K562 (cell line): ENCODE results near the gene FXR1. TPM values are rescaled to one million over a fixed set of nuclear protein-coding genes. Genes with fewer than 3 reads are reported as not detected.

Experiments used
- FOSL1 ChIP-seq: fragments of 200-800 bp; sonication (Bioruptor generic); conservative IDR thresholded peaks from 2 replicates; pipeline ENCODE4 v1.6.1; 2016; ENCODE audit warnings: missing genetic modification characterization, missing compliant biosample characterization
- HNRNPK ChIP-seq: fragments of 200-400 bp; formaldehyde crosslinking; IDR thresholded peaks from one replicate; pipeline ENCODE4 v1.6.1; 2018; ENCODE audit warnings: mild to moderate bottlenecking, low read depth, low read length; ENCODE audit not compliant: poor library complexity, severe bottlenecking
- YY1 ChIP-seq, 3 experiments: IDR thresholded peaks; 2 replicates each; pipeline ENCODE4 v1.6.1; 2011; ENCODE audit warnings: low read length in 2 of 3, mild to moderate bottlenecking in 2 of 3, moderate library complexity in 2 of 3, borderline replicate concordance in 1 of 3, control low read depth in 1 of 3, low read depth in 1 of 3; ENCODE audit not compliant: insufficient read depth in 3 of 3, insufficient replicate concordance in 2 of 3, control insufficient read depth in 1 of 3, insufficient read length in 1 of 3; ENCODE audit errors: extremely low read depth in 1 of 3
- polyA plus RNA-seq, 8 experiments: library from polyadenylated mRNA; depleted of rRNA in 4 of 8; stranded (reverse) in 5 of 8; unstranded in 3 of 8; fragments of >200 nt; fragmentation: Nextera tagmentation in 2 of 8; fragmentation: Illumina TruSeq in 1 of 8; extraction: Ambion mirVana in 2 of 8; extraction: Trizol in 1 of 8; gene quantifications; 2 replicates each; pipeline versions ENCODE4 v1.2.1 to v1.2.3, GENCODE V29; 2011 to 2014; ENCODE audit warnings: inconsistent platforms in 1 of 8, missing spikeins in 1 of 8
- total RNA-seq, 7 experiments: library from RNA; depleted of rRNA in 6 of 7; stranded (reverse); fragments of >200 nt in 6 of 7; fragmentation: Illumina TruSeq in 2 of 7; extraction: Trizol in 2 of 7; gene quantifications; 2 replicates each; pipeline versions ENCODE4 v1.2.1 to v1.2.3, GENCODE V29; 2011 to 2021; ENCODE audit warnings: low replicate concordance in 1 of 7
- TF ChIP-seq, protein P1 (sequence below): fragments of 450-650 bp; IDR thresholded peaks from 2 replicates; pipeline ENCODE4 v1.6.1; 2016; ENCODE audit warnings: low read depth

Gene FXR1
- total and polyA plus RNA-seq, 9 of the 15 experiments (the other 6 are each of a cell fraction or from before 2014, with no cell fraction given): 59.4 to 177 (median 136) TPM

DNA sequence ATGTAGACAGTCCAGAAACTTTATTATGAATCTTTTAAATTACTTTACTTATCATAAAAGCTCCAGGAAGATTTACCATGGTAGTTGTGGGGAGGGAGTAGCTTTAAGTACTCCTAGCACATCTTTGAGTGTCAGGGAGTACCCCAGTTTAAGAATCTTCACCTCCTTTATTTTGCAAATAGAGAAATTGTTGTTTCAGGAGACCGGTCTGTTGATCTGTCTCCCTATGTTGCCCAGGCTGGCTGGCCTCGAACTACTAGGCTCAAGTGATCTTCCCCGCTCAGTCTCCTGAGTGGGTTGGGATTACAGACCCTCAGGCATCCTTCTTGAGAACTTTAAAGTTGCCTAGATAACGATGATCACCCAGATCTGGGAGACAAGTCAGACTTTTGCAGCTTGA, 11.1 kb downstream of the FXR1 start (continued):
- TF ChIP-seq, protein P1, sequence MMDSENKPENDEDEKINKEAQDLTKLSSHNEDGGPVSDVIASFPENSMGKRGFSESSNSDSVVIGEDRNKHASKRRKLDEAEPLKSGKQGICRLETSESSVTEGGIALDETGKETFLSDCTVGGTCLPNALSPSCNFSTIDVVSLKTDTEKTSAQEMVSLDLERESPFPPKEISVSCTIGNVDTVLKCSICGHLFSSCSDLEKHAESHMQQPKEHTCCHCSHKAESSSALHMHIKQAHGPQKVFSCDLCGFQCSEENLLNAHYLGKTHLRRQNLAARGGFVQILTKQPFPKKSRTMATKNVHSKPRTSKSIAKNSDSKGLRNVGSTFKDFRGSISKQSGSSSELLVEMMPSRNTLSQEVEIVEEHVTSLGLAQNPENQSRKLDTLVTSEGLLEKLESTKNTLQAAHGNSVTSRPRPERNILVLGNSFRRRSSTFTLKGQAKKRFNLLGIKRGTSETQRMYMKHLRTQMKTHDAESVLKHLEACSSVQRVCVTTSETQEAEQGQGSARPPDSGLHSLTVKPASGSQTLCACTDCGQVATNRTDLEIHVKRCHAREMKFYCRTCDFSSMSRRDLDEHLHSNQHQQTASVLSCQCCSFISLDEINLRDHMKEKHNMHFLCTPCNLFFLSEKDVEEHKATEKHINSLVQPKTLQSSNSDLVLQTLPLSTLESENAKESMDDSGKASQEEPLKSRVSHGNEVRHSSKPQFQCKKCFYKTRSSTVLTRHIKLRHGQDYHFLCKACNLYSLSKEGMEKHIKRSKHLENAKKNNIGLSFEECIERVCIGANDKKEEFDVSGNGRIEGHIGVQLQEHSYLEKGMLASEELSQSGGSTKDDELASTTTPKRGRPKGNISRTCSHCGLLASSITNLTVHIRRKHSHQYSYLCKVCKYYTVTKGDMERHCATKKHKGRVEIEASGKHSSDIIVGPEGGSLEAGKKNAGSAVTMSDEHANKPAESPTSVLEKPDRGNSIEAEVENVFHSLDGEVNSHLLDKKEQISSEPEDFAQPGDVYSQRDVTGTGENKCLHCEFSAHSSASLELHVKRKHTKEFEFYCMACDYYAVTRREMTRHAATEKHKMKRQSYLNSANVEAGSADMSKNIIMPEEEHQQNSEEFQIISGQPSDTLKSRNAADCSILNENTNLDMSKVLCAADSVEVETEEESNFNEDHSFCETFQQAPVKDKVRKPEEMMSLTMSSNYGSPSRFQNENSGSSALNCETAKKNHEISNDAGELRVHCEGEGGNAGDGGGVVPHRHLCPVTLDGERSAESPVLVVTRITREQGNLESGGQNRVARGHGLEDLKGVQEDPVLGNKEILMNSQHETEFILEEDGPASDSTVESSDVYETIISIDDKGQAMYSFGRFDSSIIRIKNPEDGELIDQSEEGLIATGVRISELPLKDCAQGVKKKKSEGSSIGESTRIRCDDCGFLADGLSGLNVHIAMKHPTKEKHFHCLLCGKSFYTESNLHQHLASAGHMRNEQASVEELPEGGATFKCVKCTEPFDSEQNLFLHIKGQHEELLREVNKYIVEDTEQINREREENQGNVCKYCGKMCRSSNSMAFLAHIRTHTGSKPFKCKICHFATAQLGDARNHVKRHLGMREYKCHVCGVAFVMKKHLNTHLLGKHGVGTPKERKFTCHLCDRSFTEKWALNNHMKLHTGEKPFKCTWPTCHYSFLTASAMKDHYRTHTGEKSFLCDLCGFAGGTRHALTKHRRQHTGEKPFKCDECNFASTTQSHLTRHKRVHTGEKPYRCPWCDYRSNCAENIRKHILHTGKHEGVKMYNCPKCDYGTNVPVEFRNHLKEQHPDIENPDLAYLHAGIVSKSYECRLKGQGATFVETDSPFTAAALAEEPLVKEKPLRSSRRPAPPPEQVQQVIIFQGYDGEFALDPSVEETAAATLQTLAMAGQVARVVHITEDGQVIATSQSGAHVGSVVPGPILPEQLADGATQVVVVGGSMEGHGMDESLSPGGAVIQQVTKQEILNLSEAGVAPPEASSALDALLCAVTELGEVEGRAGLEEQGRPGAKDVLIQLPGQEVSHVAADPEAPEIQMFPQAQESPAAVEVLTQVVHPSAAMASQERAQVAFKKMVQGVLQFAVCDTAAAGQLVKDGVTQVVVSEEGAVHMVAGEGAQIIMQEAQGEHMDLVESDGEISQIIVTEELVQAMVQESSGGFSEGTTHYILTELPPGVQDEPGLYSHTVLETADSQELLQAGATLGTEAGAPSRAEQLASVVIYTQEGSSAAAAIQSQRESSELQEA: no peak
- TF ChIP-seq YY1 (IDR thresholded peaks at IDR 0.05; ENCODE audit: borderline replicate concordance in 1 of 3, control insufficient read depth in 1 of 3, extremely low read depth in 1 of 3, insufficient read depth in 3 of 3, insufficient read length in 1 of 3, insufficient replicate concordance in 2 of 3, low read depth in 1 of 3, low read length in 2 of 3): no peak
- TF ChIP-seq HNRNPK: no peak
- TF ChIP-seq FOSL1 (tag): no peak
- TF ChIP-seq, all 486 proteins: peak for 0
